NT2/D1 (cell line): ENCODE data around the gene GBP6.

Experiments used
- SUZ12 ChIP-seq: IDR thresholded peaks from 2 replicates; pipeline ENCODE4 v1.6.1; 2011; ENCODE audit not compliant: insufficient read length, insufficient read depth; ENCODE audit errors: extremely low read depth
- YY1 ChIP-seq: IDR thresholded peaks from 2 replicates; pipeline ENCODE4 v1.6.1; 2011; ENCODE audit not compliant: insufficient read length, insufficient read depth

GRCh38 chr1:89339039-89339438 lies 24.8 kb upstream of the GBP6 start:
- TF ChIP-seq SUZ12 (no peak), YY1 (no peak)
